Measurements from ENCODE around the gene TMEM120A. TPM values are rescaled to one million over a fixed set of nuclear protein-coding genes. Genes with fewer than 3 reads are reported as not detected.

The TMEM120A gene
- polyA plus RNA-seq, 1 of the 3 experiments (the other 2 are of a cell fraction) = 59.8 TPM

- H2AFZ ChIP-seq (ENCODE audit: low read depth) = no peak overlapping the region
- CTCF ChIA-PET = interaction anchor here (1.1 kb wide), 1 partner anchor 36 kb away, joined by 5 read pairs; no protein-coding TSS in a partner anchor
- H3K27ac ChIP-seq (ENCODE audit: low read depth in 2 of 2, low read length in 1 of 2) = no peak overlapping the region
Measured at GRCh38 chr7:75983471-75984129, 10.8 kb downstream of the TMEM120A start.

GRCh38 chr7:75982306-75983064 lies 11.9 kb downstream of the TMEM120A start:
- H3K9me2 ChIP-seq = no peaks in the 10 kb centered on the region
- no peak overlapping the region for H3K4me2 ChIP-seq
- H2AFZ ChIP-seq (ENCODE audit: low read depth) = no peak overlapping the region
- whole genome bisulfite sequencing (ENCODE audit: low lambda C conversion rate) = 93% methylated on average over 20 of the region's 22 CpGs
- H3K9ac ChIP-seq = no peak overlapping the region
- H3K79me2 ChIP-seq (ENCODE audit: insufficient read depth) = no peaks in the 10 kb centered on the region
- no peak for TF ChIP-seq REST (IDR thresholded peaks at IDR 0.05; ENCODE audit: low read depth, low read length)
- no peak for TF ChIP-seq YY1 (IDR thresholded peaks at IDR 0.05; ENCODE audit: low read depth)
- TF ChIP-seq FOSL2 (IDR thresholded peaks at IDR 0.05; ENCODE audit: borderline replicate concordance, low read depth) = no peak
- no peak for TF ChIP-seq POLR2AphosphoS5 (IDR thresholded peaks at IDR 0.05; ENCODE audit: low read depth, low read length)
- H3K4me1 ChIP-seq (ENCODE audit: control insufficient read depth in 1 of 2, insufficient read depth in 2 of 2, low read depth in 1 of 2, low read length in 1 of 2) = no peaks in the 10 kb centered on the region; a peak in 1 of 4 replicates
- no peaks in the 10 kb centered on the region for H3F3A ChIP-seq (replicated peaks; ENCODE audit: insufficient read depth)
- H3K36me3 ChIP-seq (replicated peaks in 1 of 2; ENCODE audit: control insufficient read depth in 1 of 2, insufficient read depth in 2 of 2, low read length in 1 of 2) = peaks cover 26 to 65% of the 10 kb centered on the region in 2 experiments
- no peak overlapping the region for H3K4me3 ChIP-seq (ENCODE audit: low read depth in 2 of 2, low read length in 1 of 2)
- no peak overlapping the region for H3K27ac ChIP-seq (ENCODE audit: low read depth in 2 of 2, low read length in 1 of 2)
- no peaks in the 10 kb centered on the region for H3K27me3 ChIP-seq (ENCODE audit: insufficient read depth)
- ChIA-PET CTCF (interaction anchor here (0.8 to 1.3 kb wide), 4 partner anchors 10 to 116 kb away, joined by 3 to 5 read pairs (median 4); no protein-coding TSS in a partner anchor), POLR2A (no interaction called here)
- no peaks in the 10 kb centered on the region for H4K20me1 ChIP-seq (ENCODE audit: insufficient read depth)
- DNase-seq = peak; percentile 32
- no peaks in the 10 kb centered on the region for H3K9me3 ChIP-seq

More at GRCh38 chr7:75983471-75984129, 10.8 kb downstream of the TMEM120A start:
- H3K4me3 ChIP-seq (ENCODE audit: low read depth in 2 of 2, low read length in 1 of 2) = no peak overlapping the region
- no peaks in the 10 kb centered on the region for H3F3A ChIP-seq (replicated peaks; ENCODE audit: insufficient read depth)
- peaks cover 19 to 70% of the 10 kb centered on the region in 2 experiments for H3K36me3 ChIP-seq (replicated peaks in 1 of 2; ENCODE audit: control insufficient read depth in 1 of 2, insufficient read depth in 2 of 2, low read length in 1 of 2)
- H3K9me3 ChIP-seq = no peaks in the 10 kb centered on the region
- WGBS (ENCODE audit: low lambda C conversion rate) = 92% methylated on average over 24 of the region's 26 CpGs
- H3K9me2 ChIP-seq = no peaks in the 10 kb centered on the region
- POLR2A ChIA-PET = no interaction called here
- H3K79me2 ChIP-seq (ENCODE audit: insufficient read depth) = no peaks in the 10 kb centered on the region
- TF ChIP-seq EP300 (IDR thresholded peaks at IDR 0.05; ENCODE audit: borderline replicate concordance in 1 of 2, low read depth in 1 of 2, low read length in 1 of 2) (no peak), JUND (IDR thresholded peaks at IDR 0.05) (no peak), MXI1 (IDR thresholded peaks at IDR 0.05; ENCODE audit: low read depth, low read length) (no peak), EZH2phosphoT487 (IDR thresholded peaks at IDR 0.05; ENCODE audit: borderline replicate concordance, low read depth) (no peak), SIN3A (IDR thresholded peaks at IDR 0.05; ENCODE audit: borderline replicate concordance, low read depth, low read length) (no peak), RCOR1 (IDR thresholded peaks at IDR 0.05; ENCODE audit: low read length) (no peak), FOXM1 (IDR thresholded peaks at IDR 0.05; ENCODE audit: low read depth) (no peak), SMC3 (IDR thresholded peaks at IDR 0.05; ENCODE audit: low read depth, low read length) (no peak), TEAD4 (IDR thresholded peaks at IDR 0.05; ENCODE audit: borderline replicate concordance, insufficient read depth) (no peak), USF2 (IDR thresholded peaks at IDR 0.05; ENCODE audit: borderline replicate concordance, low read depth, low read length) (no peak), ELF1 (IDR thresholded peaks at IDR 0.05) (no peak), RXRA (IDR thresholded peaks at IDR 0.05; ENCODE audit: borderline replicate concordance, low read depth) (no peak), USF1 (IDR thresholded peaks at IDR 0.05; ENCODE audit: borderline replicate concordance, low read depth) (no peak), FOXJ3 (CRISPR knock-in tag; IDR thresholded peaks at IDR 0.05) (no peak), NRF1 (IDR thresholded peaks at IDR 0.05; ENCODE audit: low read depth, low read length) (no peak), GATA2 (CRISPR knock-in tag; IDR thresholded peaks at IDR 0.05) (no peak), CHD2 (IDR thresholded peaks at IDR 0.05; ENCODE audit: low read length, partially characterized antibody) (no peak), MEF2A (IDR thresholded peaks at IDR 0.05; ENCODE audit: borderline replicate concordance, low read depth) (no peak)
- H3K9ac ChIP-seq = no peak overlapping the region
- H3K4me1 ChIP-seq (ENCODE audit: control insufficient read depth in 1 of 2, insufficient read depth in 2 of 2, low read depth in 1 of 2, low read length in 1 of 2) = no peaks in the 10 kb centered on the region; a peak in 1 of 4 replicates
- H4K20me1 ChIP-seq (ENCODE audit: insufficient read depth) = no peaks in the 10 kb centered on the region
- no peak overlapping the region for H3K4me2 ChIP-seq
- H3K27me3 ChIP-seq (ENCODE audit: insufficient read depth) = no peaks in the 10 kb centered on the region
- peak; percentile 44 for DNase-seq

Measured in SK-N-SH (cell line).